Panc1 (cell line): ENCODE data around the gene C5orf52. TPM values are rescaled to one million over a fixed set of nuclear protein-coding genes. Genes with fewer than 3 reads are reported as not detected.

Source experiments
- ATAC-seq: fragments of 200-7000 bp; cut with Tn5 transposase; 2 replicates; pipeline ENCODE4 v1.9.1; 2020; ENCODE audit warnings: mild to moderate bottlenecking, moderate library complexity
- BruUV-seq: library from RNA; stranded (reverse); fragments of 400-500 nt; replicated peaks from 2 replicates; lab custom pipeline; 2021; lab: Mats Ljungman, UMichigan
- CTCF ChIA-PET: fragments of 300-600 bp; sonication (Branson Sonifier 250); formaldehyde crosslinking; loops from one replicate; lab custom pipeline; 2022; ENCODE audit warnings: antibody characterized with exemption; lab: Charles Lee
- POLR2A ChIA-PET: fragments of 300-600 bp; sonication (Branson Sonifier 250); formaldehyde crosslinking; loops from one replicate; lab custom pipeline; 2022; ENCODE audit warnings: antibody characterized with exemption; lab: Charles Lee
- DNase-seq: peaks from one replicate; pipeline ENCODE4 v3.0.0-alpha.2; 2010; ENCODE audit warnings: low read depth, low spot score
- H3K27ac ChIP-seq: 2 replicates; pipeline ENCODE4 v1.5.1; 2011; ENCODE audit warnings: mild to moderate bottlenecking, low read length, inconsistent platforms
- H3K27me3 ChIP-seq: fragments of 200-500 bp; sonication (Bioruptor generic); 2 replicates; pipeline ENCODE4 v1.6.0; 2014; ENCODE audit warnings: low read length, inconsistent platforms; ENCODE audit not compliant: control insufficient read depth, insufficient read depth
- H3K36me3 ChIP-seq: fragments of 200-500 bp; sonication (Bioruptor generic); 2 replicates; pipeline ENCODE4 v1.5.1; 2014; ENCODE audit warnings: inconsistent platforms, mild to moderate bottlenecking, low read length, moderate library complexity; ENCODE audit not compliant: control insufficient read depth, insufficient read depth
- H3K4me1 ChIP-seq: 2 replicates; pipeline ENCODE4 v1.5.1; 2011; ENCODE audit warnings: inconsistent platforms, mild to moderate bottlenecking, low read length, moderate library complexity; ENCODE audit not compliant: control insufficient read depth, insufficient read depth
- H3K4me3 ChIP-seq, 2 experiments: 2 replicates each; pipeline ENCODE4 v1.5.1; 2011 to 2012; ENCODE audit warnings: low read depth in 2 of 2, low read length in 2 of 2, mild to moderate bottlenecking in 2 of 2, inconsistent platforms in 1 of 2, moderate library complexity in 1 of 2
- H3K9me3 ChIP-seq: fragments of 200-500 bp; sonication (Bioruptor generic); 2 replicates; pipeline ENCODE4 v1.5.1; 2014; ENCODE audit warnings: low read depth, mild to moderate bottlenecking, inconsistent platforms, low read length, moderate library complexity; ENCODE audit not compliant: control insufficient read depth, insufficient read depth
- CTCF ChIP-seq: fragments of 450-650 bp; IDR thresholded peaks from 2 replicates; pipeline ENCODE4 v1.5.1; 2017; ENCODE audit warnings: mild to moderate bottlenecking
- POLR2AphosphoS5 ChIP-seq: IDR thresholded peaks from 2 replicates; pipeline ENCODE4 v1.6.1; 2012; ENCODE audit warnings: mild to moderate bottlenecking, low read depth, low read length, moderate library complexity
- SIN3A ChIP-seq: IDR thresholded peaks from 2 replicates; pipeline ENCODE4 v1.6.1; 2012; ENCODE audit warnings: low read depth, mild to moderate bottlenecking, low read length, moderate library complexity, borderline replicate concordance; ENCODE audit not compliant: insufficient read depth
- TCF7L2 ChIP-seq: IDR thresholded peaks from 2 replicates; pipeline ENCODE4 v1.6.1; 2011; ENCODE audit warnings: mild to moderate bottlenecking, low read depth, low read length, inconsistent platforms
- in situ Hi-C: cut with HindIII; loops from 2 replicates; pipeline ENCODE4 v1.10.0; 2016; ENCODE audit warnings: low sequenced_read_pairs, low pct_unique_long_range_greater_than_20kb
- intact Hi-C: fragments of 100-400 bp; cut with micrococcal nuclease; formaldehyde crosslinking; loops from one replicate; pipeline ENCODE4 v1.10.0; 2022; ENCODE audit not compliant: unreplicated experiment
- total RNA-seq: library from RNA; stranded (reverse); gene quantifications from one replicate; pipeline ENCODE4 v1.2.1, GENCODE V29; 2021; ENCODE audit not compliant: unreplicated experiment
- TF ChIP-seq, protein P1 (sequence below), 2 experiments: IDR thresholded peaks; 2 replicates each; pipeline ENCODE4 v1.6.1; 2011 to 2012; ENCODE audit warnings: low read depth in 2 of 2, control low read depth in 1 of 2, low read length in 1 of 2, mild to moderate bottlenecking in 1 of 2, moderate library complexity in 1 of 2; ENCODE audit not compliant: insufficient read depth in 1 of 2

The C5orf52 gene
- total RNA-seq, 1 experiment from 2014 or later, result not detected

GRCh38 chr5:157714596-157714864 lies 43.2 kb downstream of the C5orf52 start:
- ChIA-PET POLR2A (no interaction called here), CTCF (no interaction called here)
- no TSS peak for BruUV-seq
- Histone ChIP-seq H3K4me3 (no peak overlapping the region), H3K9me3 (no peaks in the 10 kb centered on the region), H3K4me1 (no peaks in the 10 kb centered on the region), H3K27ac (no peak overlapping the region), H3K27me3 (no peaks in the 10 kb centered on the region), H3K36me3 (no peaks in the 10 kb centered on the region)
- in situ Hi-C loops, result no loop called here
- TF ChIP-seq POLR2AphosphoS5, result no peak
- TF ChIP-seq, protein P1, sequence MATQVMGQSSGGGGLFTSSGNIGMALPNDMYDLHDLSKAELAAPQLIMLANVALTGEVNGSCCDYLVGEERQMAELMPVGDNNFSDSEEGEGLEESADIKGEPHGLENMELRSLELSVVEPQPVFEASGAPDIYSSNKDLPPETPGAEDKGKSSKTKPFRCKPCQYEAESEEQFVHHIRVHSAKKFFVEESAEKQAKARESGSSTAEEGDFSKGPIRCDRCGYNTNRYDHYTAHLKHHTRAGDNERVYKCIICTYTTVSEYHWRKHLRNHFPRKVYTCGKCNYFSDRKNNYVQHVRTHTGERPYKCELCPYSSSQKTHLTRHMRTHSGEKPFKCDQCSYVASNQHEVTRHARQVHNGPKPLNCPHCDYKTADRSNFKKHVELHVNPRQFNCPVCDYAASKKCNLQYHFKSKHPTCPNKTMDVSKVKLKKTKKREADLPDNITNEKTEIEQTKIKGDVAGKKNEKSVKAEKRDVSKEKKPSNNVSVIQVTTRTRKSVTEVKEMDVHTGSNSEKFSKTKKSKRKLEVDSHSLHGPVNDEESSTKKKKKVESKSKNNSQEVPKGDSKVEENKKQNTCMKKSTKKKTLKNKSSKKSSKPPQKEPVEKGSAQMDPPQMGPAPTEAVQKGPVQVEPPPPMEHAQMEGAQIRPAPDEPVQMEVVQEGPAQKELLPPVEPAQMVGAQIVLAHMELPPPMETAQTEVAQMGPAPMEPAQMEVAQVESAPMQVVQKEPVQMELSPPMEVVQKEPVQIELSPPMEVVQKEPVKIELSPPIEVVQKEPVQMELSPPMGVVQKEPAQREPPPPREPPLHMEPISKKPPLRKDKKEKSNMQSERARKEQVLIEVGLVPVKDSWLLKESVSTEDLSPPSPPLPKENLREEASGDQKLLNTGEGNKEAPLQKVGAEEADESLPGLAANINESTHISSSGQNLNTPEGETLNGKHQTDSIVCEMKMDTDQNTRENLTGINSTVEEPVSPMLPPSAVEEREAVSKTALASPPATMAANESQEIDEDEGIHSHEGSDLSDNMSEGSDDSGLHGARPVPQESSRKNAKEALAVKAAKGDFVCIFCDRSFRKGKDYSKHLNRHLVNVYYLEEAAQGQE (IDR thresholded peaks at IDR 0.05; ENCODE audit: insufficient read depth in 1 of 2, low read depth in 2 of 2, low read length in 1 of 2), result no peak
- no peak for TF ChIP-seq TCF7L2
- no peak for TF ChIP-seq SIN3A
- TF ChIP-seq CTCF, result no peak
- intact Hi-C loops, result loop anchor here (10.0 kb wide), 1 partner anchor 280 kb away; no protein-coding TSS in a partner anchor
- no peak for ATAC-seq
- no peak for DNase-seq

DNA sequence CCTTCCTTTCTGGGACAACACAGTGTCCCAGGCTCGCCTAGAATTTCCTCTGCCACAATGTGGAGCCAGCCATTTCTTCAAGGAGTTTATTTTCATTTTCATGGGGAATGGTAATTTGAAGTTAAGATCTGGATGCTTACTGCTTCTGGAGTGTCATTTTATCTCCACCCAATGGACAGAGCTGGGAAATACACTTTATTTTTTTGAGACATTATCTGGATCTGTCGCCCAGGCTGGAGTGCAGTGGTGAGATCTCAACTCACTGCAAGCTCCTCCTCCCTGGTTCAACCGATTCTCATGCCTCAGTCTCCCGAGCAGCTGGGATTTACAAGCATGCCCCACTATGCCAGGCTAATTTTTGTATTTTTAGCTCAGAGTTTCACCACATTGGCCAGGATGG lies 47.2 kb downstream of the C5orf52 start:
- intact Hi-C loops (loop anchor here (5.0 to 10.0 kb wide), 3 partner anchors 51 to 391 kb away; no protein-coding TSS in a partner anchor), in situ Hi-C loops (no loop called here)
- Histone ChIP-seq H3K4me1 (no peaks in the 10 kb centered on the region), H3K36me3 (no peaks in the 10 kb centered on the region), H3K27ac (no peak overlapping the region), H3K27me3 (no peaks in the 10 kb centered on the region), H3K4me3 (no peak overlapping the region), H3K9me3 (no peaks in the 10 kb centered on the region)
- TF ChIP-seq CTCF, result peak; percentile 77
- no peak for TF ChIP-seq TCF7L2
- POLR2A ChIA-PET, result no interaction called here
- ATAC-seq, result peak; percentile 91
- DNase-seq, result peak; percentile 48
- no TSS peak for BruUV-seq
- CTCF ChIA-PET, result interaction anchor here (0.6 to 1.0 kb wide), 4 partner anchors 49 to 393 kb away, joined by 3 to 6 read pairs (median 6); no protein-coding TSS in a partner anchor
